ENCODE measurements around the gene SRGAP2C.
"Not testable (repeated sequence)": the region's sequence is repeated elsewhere in the genome, so short reads cannot be mapped to it uniquely, and the experiment has no call there.

Gene SRGAP2C

DNA sequence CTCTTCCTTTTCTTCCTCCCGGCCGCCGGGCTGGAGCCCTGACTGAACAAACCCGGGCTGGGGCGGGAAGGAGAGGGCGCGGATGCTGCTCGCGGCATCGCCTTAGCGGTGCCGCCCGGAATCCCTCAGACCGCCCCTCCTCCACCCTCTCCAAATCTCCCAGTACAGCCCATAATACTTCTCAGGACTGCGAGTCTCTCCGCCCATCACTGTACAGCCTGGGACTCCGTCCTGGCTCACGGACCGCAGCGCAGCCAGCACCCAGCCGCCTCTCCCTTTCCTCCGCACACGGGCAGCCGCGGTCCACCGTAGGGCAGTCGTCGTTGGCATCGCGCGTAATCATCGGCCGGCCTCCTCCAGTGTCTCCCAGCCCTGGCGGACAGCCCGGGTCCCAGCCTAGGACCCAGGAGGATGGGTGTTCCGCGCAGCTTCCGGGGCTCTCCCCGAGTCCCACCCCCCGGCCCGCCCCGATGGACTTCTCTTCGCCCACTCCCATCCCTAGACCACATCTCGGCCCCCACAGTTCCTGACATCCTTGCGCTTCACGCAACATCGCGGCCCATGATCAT lies 449 bp downstream of the SRGAP2C start:
- in situ Hi-C loops (cut with HindIII; ENCODE audit: low sequenced_read_pairs) = not testable (repeated sequence)

GRCh38 chr1:121186191-121186590 lies 1.4 kb downstream of the SRGAP2C start:
- in situ Hi-C loops (cut with HindIII; ENCODE audit: low sequenced_read_pairs) = not testable (repeated sequence)

GRCh38 chr1:121187914-121188313 lies 3.1 kb downstream of the SRGAP2C start:
- in situ Hi-C loops (cut with HindIII; ENCODE audit: low sequenced_read_pairs) = not testable (repeated sequence)

GRCh38 chr1:121192512-121192911 lies 7.7 kb downstream of the SRGAP2C start:
- in situ Hi-C loops (cut with HindIII; ENCODE audit: low sequenced_read_pairs) = not testable (repeated sequence)

DNA sequence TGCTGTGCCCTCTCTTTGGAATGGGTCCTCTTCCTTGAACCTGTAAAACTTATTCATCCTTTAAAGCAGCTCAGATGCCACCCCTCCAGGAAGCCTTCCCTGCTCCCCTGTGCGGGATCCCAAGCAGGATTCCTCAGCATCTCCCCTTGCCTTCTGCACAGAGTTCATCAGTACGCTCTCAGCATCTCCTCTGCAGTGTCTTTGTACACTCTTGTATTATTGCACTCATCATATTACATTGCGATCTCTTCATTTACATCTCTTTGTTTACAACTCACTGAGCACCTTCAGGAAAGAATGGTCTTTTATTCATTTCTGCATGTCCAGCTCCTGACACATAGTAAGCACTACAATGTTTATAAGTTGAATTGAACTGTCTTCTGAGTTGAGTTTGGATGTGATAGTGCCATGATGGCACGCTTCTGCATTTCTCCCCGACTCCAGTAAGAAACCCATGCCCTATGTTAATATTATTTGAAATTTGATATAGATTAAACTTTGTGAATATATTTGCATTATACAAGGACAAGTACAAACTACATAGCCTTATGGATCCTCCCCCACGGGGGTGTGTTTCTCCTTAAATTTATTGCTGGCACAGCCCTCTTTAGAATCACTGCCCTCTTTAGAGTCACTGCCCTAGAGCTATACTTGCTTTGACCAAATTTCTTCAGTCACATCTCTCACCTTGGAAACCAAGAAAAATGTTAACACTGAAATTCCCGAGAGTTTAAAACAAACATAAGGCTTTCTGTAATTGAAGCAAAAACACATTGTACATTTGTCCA lies 12.5 kb downstream of the SRGAP2C start:
- in situ Hi-C loops (cut with HindIII; ENCODE audit: low sequenced_read_pairs) = not testable (repeated sequence)

DNA sequence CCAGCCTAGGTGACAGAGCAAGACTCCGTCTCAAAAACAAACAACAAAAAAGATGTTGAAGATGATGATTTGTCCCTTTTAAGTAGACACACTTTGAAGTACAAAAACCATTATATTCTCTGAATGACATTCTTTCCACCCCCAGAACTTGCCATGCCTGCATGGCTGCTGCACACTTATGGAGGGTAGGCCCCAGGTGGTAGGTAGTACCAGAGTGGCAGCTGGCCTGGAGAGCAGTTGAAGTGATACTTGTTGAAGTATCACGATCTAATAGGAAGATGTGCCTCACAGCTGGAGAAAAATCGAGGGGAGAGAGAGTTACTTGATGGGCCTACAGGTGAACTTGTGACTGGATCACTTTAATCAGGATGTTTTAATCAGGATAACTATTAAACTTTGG lies 15.0 kb downstream of the SRGAP2C start:
- in situ Hi-C loops (cut with HindIII; ENCODE audit: low sequenced_read_pairs) = not testable (repeated sequence)

GRCh38 chr1:121200232-121200631 lies 15.5 kb downstream of the SRGAP2C start:
- in situ Hi-C loops (cut with HindIII; ENCODE audit: low sequenced_read_pairs) = not testable (repeated sequence)

GRCh38 chr1:121200985-121201981 lies 16.5 kb downstream of the SRGAP2C start:
- in situ Hi-C loops (cut with HindIII; ENCODE audit: low sequenced_read_pairs) = not testable (repeated sequence)

- in situ Hi-C loops (cut with HindIII; ENCODE audit: low sequenced_read_pairs) = not testable (repeated sequence)
Observed at GRCh38 chr1:121202986-121203385, 18.2 kb downstream of the SRGAP2C start.

GRCh38 chr1:121205786-121206711 lies 21.3 kb downstream of the SRGAP2C start:
- in situ Hi-C loops (cut with HindIII; ENCODE audit: low sequenced_read_pairs) = not testable (repeated sequence)

- in situ Hi-C loops (cut with HindIII; ENCODE audit: low sequenced_read_pairs) = not testable (repeated sequence)
Observed at GRCh38 chr1:121207328-121207727, 22.6 kb downstream of the SRGAP2C start.

- in situ Hi-C loops (cut with HindIII; ENCODE audit: low sequenced_read_pairs) = not testable (repeated sequence)
Observed at GRCh38 chr1:121208375-121208774, 23.6 kb downstream of the SRGAP2C start.

GRCh38 chr1:121210778-121211177 lies 26.0 kb downstream of the SRGAP2C start:
- in situ Hi-C loops (cut with HindIII; ENCODE audit: low sequenced_read_pairs) = not testable (repeated sequence)

GRCh38 chr1:121213491-121213890 lies 28.7 kb downstream of the SRGAP2C start:
- in situ Hi-C loops (cut with HindIII; ENCODE audit: low sequenced_read_pairs) = not testable (repeated sequence)

DNA sequence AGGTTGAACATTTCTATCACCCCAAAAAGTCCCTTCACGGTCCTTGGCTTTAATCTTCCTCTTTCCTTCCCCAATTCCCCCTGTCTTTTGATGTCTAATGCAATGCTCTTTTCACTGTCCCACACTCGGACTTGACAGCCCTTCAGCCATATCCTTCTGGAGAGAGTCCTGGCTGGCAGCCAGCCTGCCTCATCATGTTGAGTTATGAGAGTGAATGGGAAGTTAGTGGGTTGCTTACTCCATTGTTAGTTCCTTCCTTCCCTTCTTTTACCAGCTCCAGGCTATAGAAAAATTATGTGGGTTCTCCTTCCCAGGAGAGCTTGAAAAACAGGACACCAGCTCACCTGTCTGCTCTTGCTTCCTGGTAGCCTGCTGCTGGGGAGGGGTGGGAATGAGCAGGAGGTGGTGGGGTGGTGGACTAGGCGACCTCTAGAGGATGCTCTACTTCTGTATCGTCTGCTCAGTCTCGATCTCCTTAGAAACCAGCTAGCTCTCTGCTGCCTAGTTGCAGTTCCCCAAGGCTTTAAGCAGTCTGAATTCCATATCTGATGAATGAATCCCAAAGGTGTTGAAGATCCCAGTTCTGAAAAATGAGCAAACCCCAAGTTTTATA lies 29.9 kb downstream of the SRGAP2C start:
- in situ Hi-C loops (cut with HindIII; ENCODE audit: low sequenced_read_pairs) = not testable (repeated sequence)

GRCh38 chr1:121215699-121216417 lies 31.1 kb downstream of the SRGAP2C start:
- in situ Hi-C loops (cut with HindIII; ENCODE audit: low sequenced_read_pairs) = not testable (repeated sequence)

DNA sequence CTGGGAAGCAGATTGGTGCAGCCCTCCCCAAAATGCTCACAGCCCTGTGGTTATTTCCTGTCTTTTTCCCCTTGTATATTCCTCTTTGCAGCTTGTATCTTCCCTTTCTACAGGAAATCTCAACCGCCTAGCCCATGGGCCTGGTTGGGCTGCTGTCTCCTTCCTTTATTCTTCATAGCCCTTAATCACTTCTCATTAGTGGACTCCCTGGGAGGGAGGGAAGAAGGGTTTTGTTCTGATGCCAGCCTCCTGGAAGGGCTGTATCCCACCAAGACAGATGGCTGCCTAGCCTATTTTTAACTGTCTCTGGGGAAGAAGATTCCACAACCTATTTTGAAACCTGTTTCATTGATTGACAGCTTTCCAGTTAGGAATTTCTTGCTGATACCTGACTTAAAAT lies 31.9 kb downstream of the SRGAP2C start:
- in situ Hi-C loops (cut with HindIII; ENCODE audit: low sequenced_read_pairs) = not testable (repeated sequence)

GRCh38 chr1:121221770-121222169 lies 37.0 kb downstream of the SRGAP2C start:
- in situ Hi-C loops (cut with HindIII; ENCODE audit: low sequenced_read_pairs) = not testable (repeated sequence)

- in situ Hi-C loops (cut with HindIII; ENCODE audit: low sequenced_read_pairs) = not testable (repeated sequence)
Observed at GRCh38 chr1:121224714-121225113, 39.9 kb downstream of the SRGAP2C start.
